ENCODE results near the gene TMEM63A.

Gene TMEM63A

DNA sequence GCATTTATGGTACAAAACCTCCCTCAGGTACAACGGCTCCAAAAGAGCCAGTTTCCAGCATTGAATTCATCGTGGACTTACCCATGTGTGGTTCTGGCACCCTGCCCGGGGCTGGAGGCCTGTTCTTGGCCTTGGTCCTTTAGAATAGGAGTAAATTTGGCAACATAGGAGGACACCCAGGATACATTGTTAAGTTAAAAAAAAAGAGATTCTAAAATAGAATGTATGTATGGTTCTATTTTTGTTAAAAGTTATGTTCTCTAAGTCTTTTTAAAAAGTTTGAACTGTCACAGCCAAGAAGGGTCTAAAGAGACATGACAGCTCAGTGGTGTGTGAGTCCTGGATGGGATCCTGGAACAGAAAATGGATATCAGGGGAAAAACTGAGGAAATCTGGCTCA lies 46.3 kb downstream of the TMEM63A start:
- Histone ChIP-seq H3K79me2 (ENCODE audit: low read length) (no peaks in the 10 kb centered on the region), H3K4me1 (ENCODE audit: low read length) (no peaks in the 10 kb centered on the region), H2AFZ (ENCODE audit: low read length) (no peak overlapping the region), H3K9me3 (replicated peaks; ENCODE audit: insufficient read depth, low read length) (no peaks in the 10 kb centered on the region), H3K27me3 (replicated peaks; ENCODE audit: insufficient read depth, low read length) (no peaks in the 10 kb centered on the region), H3K9ac (ENCODE audit: low read length) (no peak overlapping the region), H4K20me1 (ENCODE audit: insufficient read depth, low read length) (no peaks in the 10 kb centered on the region), H3K9me2 (replicated peaks; ENCODE audit: insufficient read depth, low read length) (no peaks in the 10 kb centered on the region), H3K4me2 (ENCODE audit: low read depth, low read length) (no peak overlapping the region), H3F3A (ENCODE audit: insufficient read depth, low read length) (no peaks in the 10 kb centered on the region; the same call in 1 of the 2 replicates), H3K27ac (ENCODE audit: low read length) (no peak overlapping the region), H3K4me3 (ENCODE audit: low read length) (no peak overlapping the region), H3K36me3 (replicated peaks; ENCODE audit: insufficient read depth, low read length) (no peaks in the 10 kb centered on the region)
- TF ChIP-seq, protein P1, sequence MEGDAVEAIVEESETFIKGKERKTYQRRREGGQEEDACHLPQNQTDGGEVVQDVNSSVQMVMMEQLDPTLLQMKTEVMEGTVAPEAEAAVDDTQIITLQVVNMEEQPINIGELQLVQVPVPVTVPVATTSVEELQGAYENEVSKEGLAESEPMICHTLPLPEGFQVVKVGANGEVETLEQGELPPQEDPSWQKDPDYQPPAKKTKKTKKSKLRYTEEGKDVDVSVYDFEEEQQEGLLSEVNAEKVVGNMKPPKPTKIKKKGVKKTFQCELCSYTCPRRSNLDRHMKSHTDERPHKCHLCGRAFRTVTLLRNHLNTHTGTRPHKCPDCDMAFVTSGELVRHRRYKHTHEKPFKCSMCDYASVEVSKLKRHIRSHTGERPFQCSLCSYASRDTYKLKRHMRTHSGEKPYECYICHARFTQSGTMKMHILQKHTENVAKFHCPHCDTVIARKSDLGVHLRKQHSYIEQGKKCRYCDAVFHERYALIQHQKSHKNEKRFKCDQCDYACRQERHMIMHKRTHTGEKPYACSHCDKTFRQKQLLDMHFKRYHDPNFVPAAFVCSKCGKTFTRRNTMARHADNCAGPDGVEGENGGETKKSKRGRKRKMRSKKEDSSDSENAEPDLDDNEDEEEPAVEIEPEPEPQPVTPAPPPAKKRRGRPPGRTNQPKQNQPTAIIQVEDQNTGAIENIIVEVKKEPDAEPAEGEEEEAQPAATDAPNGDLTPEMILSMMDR (IDR thresholded peaks at IDR 0.05; ENCODE audit: low read length), result no peak
- TF ChIP-seq EZH2 (optimal IDR thresholded peaks at IDR 0.05; ENCODE audit: low read depth, low read length) (no peak), EZH2phosphoT487 (IDR thresholded peaks at IDR 0.05; ENCODE audit: low read length) (no peak)
- DNase-seq, result no peak

DNA sequence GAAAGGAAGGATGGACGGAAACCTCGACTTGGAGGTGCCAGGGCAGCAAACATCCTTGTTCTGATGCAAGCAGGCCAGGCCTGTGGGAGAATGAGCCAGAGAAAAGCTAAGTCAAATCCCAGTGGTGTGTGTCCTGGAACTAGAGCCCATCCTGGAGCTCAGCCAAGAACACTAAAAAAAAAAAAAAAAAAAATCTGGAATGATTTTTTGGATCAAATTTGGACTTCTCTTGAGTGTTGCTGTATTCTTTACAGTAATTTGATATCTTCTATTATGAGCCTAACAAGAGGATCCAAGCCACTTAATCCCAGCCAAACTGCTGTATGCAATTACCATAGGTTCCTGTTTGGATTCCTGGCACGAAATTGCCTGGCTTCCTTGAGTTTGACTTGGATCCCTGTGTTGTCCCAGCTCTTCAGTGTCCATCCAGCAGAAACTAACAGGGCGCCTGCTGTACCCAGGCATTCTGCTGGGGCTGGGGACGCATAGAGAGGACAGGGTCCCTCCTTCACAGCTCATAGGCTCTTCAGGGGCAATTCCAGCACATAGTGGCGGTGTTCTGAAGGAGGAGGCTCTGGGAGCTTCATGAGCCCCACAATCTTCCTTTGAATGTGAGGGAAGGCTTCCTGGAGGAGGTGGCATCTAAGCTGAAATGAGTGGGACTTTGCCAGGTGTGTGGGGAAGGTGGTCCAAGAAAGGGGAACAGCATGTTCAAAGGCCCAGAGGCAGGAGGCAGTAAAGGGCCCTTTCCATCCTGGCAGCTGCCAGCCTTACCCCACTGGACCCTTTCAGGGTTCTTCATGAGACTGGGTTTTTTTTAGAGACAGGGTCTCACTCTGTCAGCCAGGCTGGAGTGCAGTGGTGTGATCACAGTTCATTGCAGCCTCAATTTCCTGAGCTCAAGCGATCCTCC lies 47.5 kb downstream of the TMEM63A start:
- Histone ChIP-seq H3K9me3 (replicated peaks; ENCODE audit: insufficient read depth, low read length) (no peaks in the 10 kb centered on the region), H3F3A (ENCODE audit: insufficient read depth, low read length) (no peaks in the 10 kb centered on the region; the same call in 1 of the 2 replicates), H3K9me2 (replicated peaks; ENCODE audit: insufficient read depth, low read length) (no peaks in the 10 kb centered on the region), H2AFZ (ENCODE audit: low read length) (no peak overlapping the region), H3K4me2 (ENCODE audit: low read depth, low read length) (no peak overlapping the region), H3K79me2 (ENCODE audit: low read length) (no peaks in the 10 kb centered on the region), H4K20me1 (ENCODE audit: insufficient read depth, low read length) (no peaks in the 10 kb centered on the region), H3K36me3 (replicated peaks; ENCODE audit: insufficient read depth, low read length) (no peaks in the 10 kb centered on the region), H3K9ac (ENCODE audit: low read length) (no peak overlapping the region), H3K4me1 (ENCODE audit: low read length) (no peaks in the 10 kb centered on the region), H3K27me3 (replicated peaks; ENCODE audit: insufficient read depth, low read length) (no peaks in the 10 kb centered on the region), H3K4me3 (ENCODE audit: low read length) (no peak overlapping the region), H3K27ac (ENCODE audit: low read length) (no peak overlapping the region)
- DNase-seq, result no peak
- TF ChIP-seq EZH2 (optimal IDR thresholded peaks at IDR 0.05; ENCODE audit: low read depth, low read length) (no peak), EZH2phosphoT487 (IDR thresholded peaks at IDR 0.05; ENCODE audit: low read length) (no peak)
- TF ChIP-seq, protein P1 (IDR thresholded peaks at IDR 0.05; ENCODE audit: low read length), result no peak

DNA sequence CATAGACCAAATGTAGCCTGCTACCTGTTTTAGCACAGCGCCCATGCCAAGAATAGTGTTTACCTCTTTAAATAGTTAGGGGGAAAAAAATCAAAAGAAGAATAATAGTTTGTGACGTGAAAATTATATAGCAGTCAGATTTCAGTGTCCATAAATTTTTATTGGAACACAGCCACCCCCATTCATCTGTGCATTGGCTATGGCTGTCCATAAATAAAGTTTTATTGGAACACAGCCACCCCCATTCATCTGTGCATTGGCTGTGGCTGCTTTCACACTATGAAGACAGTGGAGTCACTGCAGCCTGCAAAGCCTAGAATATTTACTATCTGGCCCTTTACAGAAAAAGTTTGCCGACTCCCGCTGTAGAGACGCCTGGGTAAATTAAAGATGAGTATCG lies 51.3 kb downstream of the TMEM63A start:
- Histone ChIP-seq H3K4me2 (ENCODE audit: low read depth, low read length) (no peak overlapping the region), H3K79me2 (ENCODE audit: low read length) (no peaks in the 10 kb centered on the region), H3K4me1 (ENCODE audit: low read length) (no peaks in the 10 kb centered on the region), H3K27ac (ENCODE audit: low read length) (no peak overlapping the region), H2AFZ (ENCODE audit: low read length) (no peak overlapping the region), H3K9me2 (replicated peaks; ENCODE audit: insufficient read depth, low read length) (no peaks in the 10 kb centered on the region), H3K36me3 (replicated peaks; ENCODE audit: insufficient read depth, low read length) (no peaks in the 10 kb centered on the region), H3K9me3 (replicated peaks; ENCODE audit: insufficient read depth, low read length) (no peaks in the 10 kb centered on the region), H3K9ac (ENCODE audit: low read length) (no peak overlapping the region), H3K27me3 (replicated peaks; ENCODE audit: insufficient read depth, low read length) (no peaks in the 10 kb centered on the region), H3F3A (ENCODE audit: insufficient read depth, low read length) (no peaks in the 10 kb centered on the region; the same call in 1 of the 2 replicates), H3K4me3 (ENCODE audit: low read length) (no peak overlapping the region), H4K20me1 (ENCODE audit: insufficient read depth, low read length) (no peaks in the 10 kb centered on the region)
- DNase-seq, result no peak
- TF ChIP-seq, protein P1 (IDR thresholded peaks at IDR 0.05; ENCODE audit: low read length), result no peak
- TF ChIP-seq EZH2 (optimal IDR thresholded peaks at IDR 0.05; ENCODE audit: low read depth, low read length), result no peak
- no peak for TF ChIP-seq EZH2phosphoT487 (IDR thresholded peaks at IDR 0.05; ENCODE audit: low read length)

Data from MM.1S (cell line).